NCI-H774 (cell line): ENCODE measurements around the gene SPTBN5.

Experiments used
- DNase-seq: peaks from one replicate; lab custom pipeline; 2025; lab: John Stamatoyannopoulos, UW

SPTBN5 gene

GRCh38 chr15:41866263-41866703 lies 27.6 kb downstream of the SPTBN5 start:
- no peak for DNase-seq

GRCh38 chr15:41865490-41866055 lies 28.3 kb downstream of the SPTBN5 start:
- no peak for DNase-seq

DNA sequence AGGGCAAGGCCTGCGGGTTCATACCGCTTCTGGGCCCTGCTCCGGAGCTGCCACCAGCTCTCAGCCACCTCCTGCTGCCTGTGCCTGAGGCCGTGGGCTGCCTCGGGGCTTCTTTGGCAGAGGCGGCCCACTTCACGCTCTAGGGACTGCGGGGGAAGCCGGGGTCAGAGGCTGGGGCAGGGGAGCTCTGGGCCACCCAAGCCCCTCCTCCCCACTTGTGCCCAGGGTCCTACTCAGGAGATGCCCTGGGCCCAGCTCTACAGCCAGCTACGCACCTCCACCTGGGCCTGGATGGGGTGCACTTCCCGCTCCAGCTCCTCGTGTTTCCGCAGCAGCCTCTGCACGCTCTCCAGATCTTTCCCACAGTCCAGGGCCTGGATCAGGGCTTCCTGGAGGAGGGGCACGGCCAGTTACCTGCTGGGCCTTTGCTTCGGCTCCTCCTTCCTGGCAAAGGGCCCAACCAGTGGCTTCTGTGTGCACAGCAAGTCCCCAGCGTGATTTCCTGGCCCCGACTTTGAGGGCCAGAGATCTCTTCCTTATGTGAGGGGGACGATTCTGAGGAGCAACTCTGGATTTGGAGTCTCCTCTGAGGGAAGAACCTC lies 31.2 kb downstream of the SPTBN5 start:
- no peak for DNase-seq

- no peak for DNase-seq
Observed at GRCh38 chr15:41861736-41862356, 32.0 kb downstream of the SPTBN5 start.

GRCh38 chr15:41860049-41860828 lies 33.6 kb downstream of the SPTBN5 start:
- DNase-seq: no peak

DNA sequence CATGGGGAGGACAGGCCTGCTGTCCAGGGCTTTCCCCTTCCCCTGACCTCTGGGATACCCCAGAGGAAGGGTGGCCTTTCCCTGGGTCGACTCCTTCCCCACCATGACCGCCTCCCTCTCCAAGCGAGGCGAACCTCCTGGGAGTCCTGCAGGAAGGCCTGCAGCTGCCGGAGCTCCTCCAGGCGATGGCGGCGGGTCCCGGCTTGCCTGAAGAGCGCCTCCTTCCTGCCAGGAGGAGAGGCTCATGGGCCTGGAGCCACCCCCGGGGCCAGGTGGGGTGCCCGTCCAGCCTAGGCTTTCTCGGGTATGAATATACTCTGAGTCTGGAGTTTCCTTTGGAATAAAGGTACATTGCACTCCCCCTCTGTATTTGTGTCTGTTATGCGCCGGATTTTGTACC lies 35.1 kb downstream of the SPTBN5 start:
- no peak for DNase-seq

DNA sequence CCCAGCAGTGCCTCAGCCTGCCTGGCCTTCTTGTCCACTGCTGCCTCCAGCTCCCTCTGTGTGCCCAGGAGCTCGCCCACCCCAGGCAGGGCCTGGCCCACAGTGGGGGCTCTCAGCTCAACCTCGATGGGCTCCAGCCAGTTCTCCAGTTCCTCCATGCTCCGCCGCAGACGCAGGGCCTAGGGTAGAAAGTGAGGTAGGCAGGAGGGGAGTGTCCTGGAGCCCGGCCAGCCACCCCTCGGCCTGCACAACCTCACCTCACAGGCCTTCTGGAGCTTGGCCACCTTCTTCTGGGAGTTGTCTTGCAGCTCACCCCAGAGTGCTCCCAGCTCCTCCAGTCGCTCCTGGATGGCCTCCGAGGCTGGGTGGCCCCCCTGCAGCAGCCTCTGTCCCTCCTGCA lies 36.5 kb downstream of the SPTBN5 start:
- DNase-seq: no peak

GRCh38 chr15:41856716-41857115 lies 37.1 kb downstream of the SPTBN5 start:
- DNase-seq: no peak

GRCh38 chr15:41856262-41856661 lies 37.6 kb downstream of the SPTBN5 start:
- DNase-seq: no peak

DNA sequence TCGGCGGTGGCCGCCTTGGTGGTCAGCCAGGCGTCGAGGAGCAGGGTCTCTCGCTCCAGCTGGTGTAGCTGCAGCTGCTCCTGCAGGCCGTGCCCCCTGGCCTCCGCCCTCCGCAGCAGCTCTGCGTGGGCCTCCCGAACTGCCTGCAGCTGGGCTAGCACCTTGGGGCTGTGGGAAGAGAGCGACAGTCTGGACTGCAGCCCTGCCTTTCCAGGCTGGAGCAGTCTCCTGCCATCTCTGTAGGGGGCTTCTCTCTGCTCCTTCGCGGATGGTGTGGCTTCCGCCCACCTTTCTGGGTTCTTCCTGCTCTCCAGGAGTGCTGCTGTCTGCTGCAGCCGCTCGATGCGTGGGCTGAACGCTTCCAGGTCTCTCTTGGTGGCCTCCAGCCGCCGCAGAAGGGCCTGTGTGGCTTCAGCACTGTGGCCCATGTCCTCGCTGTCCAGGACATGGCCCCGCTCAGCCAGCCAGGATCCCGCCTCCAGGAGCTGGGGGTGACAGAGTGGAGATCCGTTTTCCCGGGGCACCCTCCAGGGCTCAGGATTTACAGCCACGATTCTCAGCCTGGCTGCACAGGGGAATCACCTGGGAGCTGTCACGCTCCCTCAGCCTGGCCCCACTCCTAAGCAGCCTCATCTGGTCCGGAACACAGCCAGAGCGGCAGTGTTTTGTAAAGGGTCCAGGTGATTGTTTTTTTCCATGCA lies 38.4 kb downstream of the SPTBN5 start:
- DNase-seq: no peak

- no peak for DNase-seq
Observed at GRCh38 chr15:41854443-41854842, 39.4 kb downstream of the SPTBN5 start.

DNA sequence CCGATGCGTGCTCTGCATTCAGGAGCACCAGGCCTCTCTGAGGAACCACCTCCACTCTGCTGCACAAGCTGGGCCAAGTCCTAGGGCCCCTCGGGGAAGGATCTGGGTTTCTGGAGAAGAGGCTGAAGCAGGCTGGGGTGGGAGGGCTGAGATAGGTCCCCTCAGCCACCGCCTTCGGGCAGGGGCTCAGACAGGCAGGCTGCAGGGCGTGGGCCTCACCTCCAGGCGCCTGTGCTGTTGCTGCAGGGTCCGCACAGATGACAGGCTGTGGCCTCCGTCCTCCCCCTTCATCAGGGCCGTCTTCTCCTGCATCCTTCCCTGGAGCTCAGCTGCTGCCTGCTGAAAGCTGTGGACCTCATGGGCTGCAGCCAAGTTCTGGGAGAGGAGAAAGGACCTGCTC lies 40.0 kb downstream of the SPTBN5 start:
- no peak for DNase-seq

DNA sequence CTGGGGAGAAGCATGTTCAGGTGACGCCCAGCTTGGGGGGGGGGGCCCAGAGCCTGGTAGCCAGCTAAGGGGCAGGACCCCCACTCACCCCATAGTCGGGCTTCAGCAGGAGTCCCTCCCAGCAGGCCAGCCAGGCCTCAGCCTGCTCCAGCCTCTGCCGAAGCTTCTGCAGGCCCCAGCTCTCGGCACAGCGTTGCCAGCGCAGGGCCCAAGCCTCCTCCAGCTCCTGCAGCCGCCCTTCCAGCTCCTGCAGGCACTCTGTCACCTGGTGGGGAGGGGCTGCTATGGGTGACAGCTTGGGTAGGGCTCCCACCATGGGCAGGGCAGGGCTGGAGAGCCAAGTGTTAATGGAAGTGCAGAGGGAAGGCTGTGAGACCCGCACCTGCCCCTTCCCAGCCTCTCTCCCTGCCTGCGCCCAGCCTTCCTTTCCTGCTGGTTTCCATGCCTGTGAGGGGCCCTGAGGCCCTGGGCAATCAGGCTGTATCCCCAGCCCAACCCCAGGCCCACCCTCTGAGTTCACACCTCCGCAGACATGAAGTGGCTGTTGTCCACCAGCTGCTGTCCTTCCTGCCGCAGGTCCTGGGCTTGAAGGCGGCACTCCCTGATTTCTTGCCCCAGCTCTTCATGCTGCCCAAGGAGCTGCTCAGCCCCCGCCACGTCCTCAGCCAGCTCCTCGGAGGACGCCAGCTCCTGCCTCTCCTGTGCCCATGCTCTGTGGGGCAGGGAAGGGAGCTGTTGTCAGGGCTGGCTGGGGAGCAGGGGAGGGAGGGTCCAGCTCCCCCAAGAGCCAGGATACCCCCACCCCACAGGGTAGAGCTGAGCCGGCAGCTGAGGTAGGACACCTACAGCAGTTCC lies 40.9 kb downstream of the SPTBN5 start:
- DNase-seq: no peak

DNA sequence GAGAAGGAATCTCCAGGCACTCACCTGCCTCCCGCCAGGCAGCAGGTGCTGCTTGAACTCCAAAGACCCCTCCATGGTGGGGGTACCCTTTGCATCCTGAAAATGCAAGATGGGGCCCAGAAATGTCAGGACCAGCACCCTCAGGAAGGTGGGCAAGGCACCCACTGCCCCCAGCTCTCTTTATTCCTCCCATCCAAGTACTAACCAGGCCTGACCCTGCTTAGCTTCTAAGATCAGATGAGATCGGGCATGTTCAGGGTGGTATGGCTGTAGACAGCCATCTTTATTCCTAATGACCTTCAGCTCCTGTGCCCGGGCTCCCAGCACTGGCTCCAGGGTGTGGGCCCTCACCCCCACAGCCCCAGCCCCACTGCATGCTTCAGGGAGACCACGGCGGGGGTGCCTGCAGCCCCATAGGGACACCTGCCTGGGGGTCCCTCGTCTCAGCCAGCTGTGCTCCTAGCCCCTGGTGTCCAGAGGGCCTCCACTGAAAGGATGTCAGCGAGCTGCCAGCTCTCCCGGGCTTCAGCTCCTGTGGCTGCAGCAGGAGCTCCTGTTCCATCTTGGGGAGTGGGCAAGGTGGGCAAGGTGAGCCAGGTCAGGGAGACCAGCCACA lies 42.0 kb downstream of the SPTBN5 start:
- DNase-seq: no peak

DNA sequence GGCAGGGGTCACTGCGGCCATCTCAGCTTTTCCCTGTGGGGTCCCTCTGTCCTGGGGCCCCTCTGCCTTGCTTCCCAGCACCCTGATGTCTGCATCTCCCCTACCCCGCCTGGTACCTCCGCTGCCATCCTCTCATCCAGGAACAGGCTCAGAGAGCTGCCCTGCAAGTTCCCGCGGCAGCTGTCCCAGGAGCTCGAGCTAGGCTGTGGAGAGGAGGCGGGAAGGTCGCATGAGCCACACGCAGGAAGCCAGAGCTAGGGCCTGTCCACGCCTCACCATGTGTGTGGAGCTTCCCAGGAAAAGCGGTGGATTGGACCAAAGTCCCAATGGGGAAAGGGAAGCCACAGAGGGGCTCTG lies 42.7 kb downstream of the SPTBN5 start:
- no peak for DNase-seq

DNA sequence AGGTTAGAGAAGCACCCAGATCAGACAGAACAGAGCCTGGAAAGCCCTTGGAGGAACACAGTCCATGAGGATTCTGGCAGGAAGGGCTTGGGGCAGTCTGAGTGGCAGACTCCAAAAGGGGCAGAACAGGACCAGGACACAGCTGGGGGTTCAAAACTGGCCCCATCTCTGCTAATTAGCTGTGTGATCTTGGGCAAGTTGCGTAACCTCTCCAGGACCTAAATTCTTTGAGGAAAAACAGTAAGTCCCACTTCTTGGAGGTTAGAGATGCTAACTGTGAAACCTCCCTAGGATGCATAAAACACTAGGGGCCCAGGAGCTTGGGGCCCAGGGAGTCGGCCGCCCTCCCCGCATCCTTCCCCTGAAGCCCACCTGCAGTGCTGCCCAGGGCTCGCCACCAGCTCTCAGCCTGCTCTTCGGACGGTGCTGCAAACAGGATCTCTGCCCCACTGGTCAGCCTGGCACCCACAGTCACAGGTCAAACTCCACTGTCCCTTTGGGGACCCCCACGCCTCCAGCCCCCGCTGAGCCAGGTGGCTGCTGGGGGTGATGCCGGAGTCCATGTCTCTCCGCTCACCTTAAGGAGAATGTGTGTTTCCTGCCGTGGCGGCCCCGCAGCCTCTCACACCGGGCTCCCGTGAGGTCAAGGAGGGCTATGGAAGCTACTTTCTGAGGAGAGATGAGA lies 43.2 kb downstream of the SPTBN5 start:
- no peak for DNase-seq

DNA sequence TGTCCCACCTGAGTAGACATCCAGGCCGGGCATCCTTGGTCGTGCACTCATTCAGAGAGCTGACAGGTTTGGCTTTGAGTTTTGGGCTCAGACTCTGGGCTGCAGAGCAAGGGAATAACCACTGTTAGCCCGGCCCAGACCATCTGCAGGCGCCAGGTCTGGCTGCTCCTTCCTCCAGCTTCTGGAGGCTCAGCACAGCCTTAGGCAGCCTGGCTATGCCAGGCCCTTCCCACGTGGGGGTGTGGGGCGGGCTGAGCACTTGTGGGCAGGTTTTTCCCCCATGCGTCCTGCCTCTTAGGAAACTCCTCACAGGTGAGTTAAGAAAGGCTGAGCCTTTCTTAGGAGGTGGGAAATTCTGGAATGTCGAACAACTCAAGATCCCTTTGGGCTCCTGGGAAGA lies 44.0 kb downstream of the SPTBN5 start:
- no peak for DNase-seq

DNA sequence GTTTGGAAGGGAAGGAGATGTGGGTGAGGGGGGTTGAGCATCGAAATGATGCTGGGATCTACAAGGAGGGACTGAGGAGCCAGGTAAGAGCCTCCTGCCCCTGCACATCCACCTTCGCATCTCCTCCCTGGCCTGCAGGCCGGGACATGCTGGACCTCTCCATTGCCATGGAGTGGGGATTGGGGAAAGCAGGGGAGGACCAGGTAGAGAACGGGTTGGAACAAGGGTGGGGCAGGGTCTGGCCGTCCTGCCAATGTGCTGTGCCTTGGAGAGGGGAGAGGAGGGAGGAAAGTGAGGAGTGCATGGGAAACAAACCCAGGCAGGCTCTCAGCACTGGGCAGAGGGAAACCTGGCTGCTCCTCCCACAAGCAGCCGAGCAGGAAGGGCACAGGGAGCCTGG lies 44.6 kb downstream of the SPTBN5 start:
- no peak for DNase-seq

DNA sequence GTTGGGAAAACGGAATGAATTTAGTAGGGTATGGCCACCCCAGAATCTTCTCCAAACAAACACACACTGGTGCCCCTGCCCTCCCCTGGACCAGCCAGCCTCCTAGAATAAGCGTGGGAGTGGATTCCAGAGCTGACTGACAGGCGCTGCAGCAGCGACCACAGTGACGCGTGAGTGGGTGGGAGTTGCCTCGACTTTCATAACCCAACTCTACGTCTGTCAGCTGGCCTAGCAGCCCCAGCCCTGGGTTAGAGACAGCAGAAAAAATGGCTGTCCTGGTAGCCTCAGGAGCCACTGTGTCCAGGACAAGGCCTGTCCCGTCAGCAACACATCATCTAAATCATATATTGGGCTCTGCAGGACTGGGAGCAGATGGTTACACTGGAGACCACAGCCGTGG lies 45.2 kb downstream of the SPTBN5 start:
- no peak for DNase-seq

DNA sequence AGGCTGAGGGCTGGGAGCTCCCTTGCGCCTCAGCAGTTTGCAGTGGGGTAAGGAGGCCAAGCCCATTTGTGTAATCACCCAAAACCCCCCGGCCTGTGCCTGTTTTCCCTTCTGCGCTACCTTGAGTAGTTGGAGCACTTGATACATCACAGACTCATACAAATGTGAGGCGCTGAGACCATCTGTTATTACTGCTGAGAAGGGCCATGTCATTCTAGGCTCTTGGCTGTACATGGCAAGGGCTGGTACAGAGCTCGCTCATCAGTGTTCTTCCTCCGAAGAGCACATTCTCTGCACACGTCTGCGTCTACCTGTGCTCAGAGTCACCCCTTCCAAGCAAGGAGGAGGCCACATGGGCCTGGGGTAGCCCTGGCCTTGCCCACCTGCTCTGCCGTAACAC lies 45.9 kb downstream of the SPTBN5 start:
- no peak for DNase-seq

DNA sequence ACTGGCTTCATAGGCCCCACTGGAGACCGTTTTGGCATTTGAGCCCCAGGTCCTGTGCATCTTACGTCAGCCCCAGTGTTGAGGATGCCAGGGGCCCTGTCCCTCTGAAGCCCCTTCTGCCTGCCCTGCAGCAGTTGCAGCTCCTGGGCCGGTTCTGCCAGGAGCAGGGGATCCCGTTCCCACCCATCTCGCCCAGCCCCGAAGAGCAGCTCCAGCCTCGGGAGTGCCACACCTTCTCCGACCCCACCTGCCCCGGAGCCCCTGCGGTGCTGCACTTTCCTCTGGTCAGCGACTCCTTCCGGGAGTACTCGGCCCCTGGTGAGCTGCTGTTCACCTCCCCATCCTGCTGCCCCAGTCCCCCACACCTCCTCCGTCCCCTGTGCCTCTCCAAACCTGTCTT lies 46.6 kb downstream of the SPTBN5 start:
- no peak for DNase-seq
